ENCODE results near the gene IKZF5. TPM values are rescaled to one million over a fixed set of nuclear protein-coding genes. Genes with fewer than 3 reads are reported as not detected.

IKZF5 gene
- total and polyA plus RNA-seq, 9 of the 15 experiments (the other 6 are each of a cell fraction or from before 2014, with no cell fraction given): 3.8 to 19.6 (median 12.4) TPM

DNA sequence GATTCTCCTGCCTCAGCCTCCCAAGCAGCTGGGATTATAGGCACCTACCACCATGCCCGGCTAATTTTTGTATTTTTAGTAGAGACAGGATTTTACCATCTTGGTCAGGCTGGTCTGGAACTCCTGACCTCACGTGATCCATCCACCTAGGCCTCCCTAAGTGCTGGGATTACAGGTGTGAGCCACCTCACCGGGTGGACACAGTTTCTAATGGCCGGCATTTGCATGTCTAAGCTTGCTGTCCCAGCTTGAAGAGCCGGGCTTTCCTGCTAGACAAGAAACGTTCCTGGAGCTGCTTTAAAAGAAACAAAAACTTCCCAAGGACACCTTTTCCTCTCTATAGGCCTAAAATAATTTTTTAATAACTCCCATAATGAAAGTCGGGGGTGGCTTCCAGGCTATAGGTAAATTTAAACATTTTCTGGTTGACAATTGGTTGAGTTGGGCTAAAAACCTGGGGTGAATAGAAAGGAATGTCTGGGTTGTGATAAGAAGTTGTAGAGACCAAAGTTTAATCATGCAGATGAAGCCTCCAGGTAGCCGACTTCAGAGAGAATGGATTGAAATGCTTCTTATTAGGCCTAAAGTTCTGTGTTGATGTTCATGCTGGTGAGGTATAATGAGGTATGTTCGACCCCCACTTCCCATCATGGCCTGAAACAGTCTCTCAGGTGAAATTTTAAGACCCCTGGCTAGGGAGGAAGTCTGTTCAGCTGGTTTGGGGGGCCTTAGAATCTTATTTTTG, 9.0 kb upstream of the IKZF5 start:
- Histone ChIP-seq H3K4me1 (replicated peaks in 1 of 2; ENCODE audit: control insufficient read depth in 2 of 2, insufficient read depth in 2 of 2, low read length in 2 of 2) (no peaks in the 10 kb centered on the region; a peak in 1 of 5 replicates), H3K27ac (ENCODE audit: extremely low read depth, low read depth, low read length) (no peak overlapping the region), H3K9me3 (replicated peaks; ENCODE audit: control insufficient read depth, insufficient read depth, low read depth, low read length) (no peaks in the 10 kb centered on the region), H4K20me1 (replicated peaks; ENCODE audit: control insufficient read depth, insufficient read depth, low read length) (no peaks in the 10 kb centered on the region), H3K4me3 (no peak overlapping the region), H2AFZ (ENCODE audit: low read depth, low read length) (no peak overlapping the region), H3K79me2 (ENCODE audit: control insufficient read depth, insufficient read depth, low read length) (no peaks in the 10 kb centered on the region), H3K4me2 (ENCODE audit: insufficient read depth, low read length) (no peak overlapping the region), H3K27me3 (ENCODE audit: control insufficient read depth in 2 of 2, insufficient read depth in 2 of 2, low read length in 2 of 2) (no peaks in the 10 kb centered on the region), H3K36me3 (ENCODE audit: control insufficient read depth, insufficient read depth, low read length) (no peaks in the 10 kb centered on the region), H3K9ac (ENCODE audit: insufficient read depth in 1 of 2, low read depth in 2 of 2, low read length in 2 of 2) (no peak overlapping the region), H3K9me1 (ENCODE audit: control insufficient read depth, insufficient read depth, low read length) (no peaks in the 10 kb centered on the region)
- no peak for TF ChIP-seq RBM17 (IDR thresholded peaks at IDR 0.05; ENCODE audit: borderline replicate concordance, low read depth, low read length)
- TF ChIP-seq PRMT5 (CRISPR knock-in tag; IDR thresholded peaks at IDR 0.05): no peak
- TF ChIP-seq MYC (IDR thresholded peaks at IDR 0.05; ENCODE audit: low read depth, low read length): no peak
- TF ChIP-seq MYC (CRISPR knock-in tag; IDR thresholded peaks at IDR 0.05; ENCODE audit: borderline replicate concordance, low read depth): no peak
- no peak for TF ChIP-seq ZNF165 (CRISPR knock-in tag; IDR thresholded peaks at IDR 0.05; ENCODE audit: borderline replicate concordance)
- no peak for TF ChIP-seq SAFB (IDR thresholded peaks at IDR 0.05; ENCODE audit: borderline replicate concordance, low read depth, low read length)
- TF ChIP-seq SPI1 (IDR thresholded peaks at IDR 0.05; ENCODE audit: borderline replicate concordance, low read depth, low read length): no peak
- TF ChIP-seq ZSCAN32 (CRISPR knock-in tag; IDR thresholded peaks at IDR 0.05): no peak
- TF ChIP-seq ETS2 (tag; IDR thresholded peaks at IDR 0.05; ENCODE audit: borderline replicate concordance, poor library complexity, severe bottlenecking): no peak
- no peak for TF ChIP-seq C11orf30 (IDR thresholded peaks at IDR 0.05; ENCODE audit: low read depth)
- no peak for TF ChIP-seq NR2C1 (IDR thresholded peaks at IDR 0.05)
- TF ChIP-seq NR2C1 (tag; IDR thresholded peaks at IDR 0.05): no peak
- no peak for TF ChIP-seq COPS2 (conservative IDR thresholded peaks at IDR 0.05)
- TF ChIP-seq, protein P1, sequence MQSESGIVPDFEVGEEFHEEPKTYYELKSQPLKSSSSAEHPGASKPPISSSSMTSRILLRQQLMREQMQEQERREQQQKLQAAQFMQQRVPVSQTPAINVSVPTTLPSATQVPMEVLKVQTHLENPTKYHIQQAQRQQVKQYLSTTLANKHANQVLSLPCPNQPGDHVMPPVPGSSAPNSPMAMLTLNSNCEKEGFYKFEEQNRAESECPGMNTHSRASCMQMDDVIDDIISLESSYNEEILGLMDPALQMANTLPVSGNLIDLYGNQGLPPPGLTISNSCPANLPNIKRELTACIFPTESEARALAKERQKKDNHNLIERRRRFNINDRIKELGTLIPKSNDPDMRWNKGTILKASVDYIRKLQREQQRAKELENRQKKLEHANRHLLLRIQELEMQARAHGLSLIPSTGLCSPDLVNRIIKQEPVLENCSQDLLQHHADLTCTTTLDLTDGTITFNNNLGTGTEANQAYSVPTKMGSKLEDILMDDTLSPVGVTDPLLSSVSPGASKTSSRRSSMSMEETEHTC (IDR thresholded peaks at IDR 0.05): no peak
- TF ChIP-seq NUFIP1 (IDR thresholded peaks at IDR 0.05; ENCODE audit: partially characterized antibody): no peak
- TF ChIP-seq HIVEP1 (CRISPR knock-in tag; IDR thresholded peaks at IDR 0.05): no peak
- TF ChIP-seq MXI1 (IDR thresholded peaks at IDR 0.05; ENCODE audit: low read depth, low read length): no peak
- TF ChIP-seq, protein P2, sequence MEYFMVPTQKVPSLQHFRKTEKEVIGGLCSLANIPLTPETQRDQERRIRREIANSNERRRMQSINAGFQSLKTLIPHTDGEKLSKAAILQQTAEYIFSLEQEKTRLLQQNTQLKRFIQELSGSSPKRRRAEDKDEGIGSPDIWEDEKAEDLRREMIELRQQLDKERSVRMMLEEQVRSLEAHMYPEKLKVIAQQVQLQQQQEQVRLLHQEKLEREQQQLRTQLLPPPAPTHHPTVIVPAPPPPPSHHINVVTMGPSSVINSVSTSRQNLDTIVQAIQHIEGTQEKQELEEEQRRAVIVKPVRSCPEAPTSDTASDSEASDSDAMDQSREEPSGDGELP (CRISPR knock-in tag; IDR thresholded peaks at IDR 0.05; ENCODE audit: borderline replicate concordance): no peak
- TF ChIP-seq NEUROD1 (IDR thresholded peaks at IDR 0.05; ENCODE audit: borderline replicate concordance, low read depth, low read length, partially characterized antibody): no peak
- ChIA-PET CTCF (ENCODE audit: low intra/inter-chr PET ratio) (no interaction called here), POLR2A (interaction anchor here (1.0 kb wide), 1 partner anchor 8 kb away, joined by 3 read pairs; the partner anchor contains the start of gene ACADSB)
- in situ Hi-C loops (cut with MboI): no loop called here
- 37% methylated on average over 8 of the region's 9 CpGs for WGBS (ENCODE audit: insufficient coverage, low coverage, missing lambda C conversion rate)
- no TSS peak for BruUV-seq (replicated peaks)
- no peak for FAIRE-seq
- intact Hi-C loops (cut with micrococcal nuclease): no loop called here
- DNase-seq (ENCODE audit: extremely low read depth in 1 of 4, low spot score in 3 of 4): no peak
- ATAC-seq: no peak

Measured in K562 (cell line).